SKM-1 treated with dmso at 0.1 percent for 144 hours (cell line): Measurements from ENCODE around the gene ELF3.
A peak's percentile ranks its signal among the peaks of the same experiment; 100 is the strongest.
"Not testable (repeated sequence)": the region's sequence is repeated elsewhere in the genome, so short reads cannot be mapped to it uniquely, and the experiment has no call there.

Experiments
- DNase-seq: peaks from one replicate; lab custom pipeline; 2025; ENCODE audit not compliant: unreplicated experiment; lab: John Stamatoyannopoulos, UW

Gene ELF3

DNA sequence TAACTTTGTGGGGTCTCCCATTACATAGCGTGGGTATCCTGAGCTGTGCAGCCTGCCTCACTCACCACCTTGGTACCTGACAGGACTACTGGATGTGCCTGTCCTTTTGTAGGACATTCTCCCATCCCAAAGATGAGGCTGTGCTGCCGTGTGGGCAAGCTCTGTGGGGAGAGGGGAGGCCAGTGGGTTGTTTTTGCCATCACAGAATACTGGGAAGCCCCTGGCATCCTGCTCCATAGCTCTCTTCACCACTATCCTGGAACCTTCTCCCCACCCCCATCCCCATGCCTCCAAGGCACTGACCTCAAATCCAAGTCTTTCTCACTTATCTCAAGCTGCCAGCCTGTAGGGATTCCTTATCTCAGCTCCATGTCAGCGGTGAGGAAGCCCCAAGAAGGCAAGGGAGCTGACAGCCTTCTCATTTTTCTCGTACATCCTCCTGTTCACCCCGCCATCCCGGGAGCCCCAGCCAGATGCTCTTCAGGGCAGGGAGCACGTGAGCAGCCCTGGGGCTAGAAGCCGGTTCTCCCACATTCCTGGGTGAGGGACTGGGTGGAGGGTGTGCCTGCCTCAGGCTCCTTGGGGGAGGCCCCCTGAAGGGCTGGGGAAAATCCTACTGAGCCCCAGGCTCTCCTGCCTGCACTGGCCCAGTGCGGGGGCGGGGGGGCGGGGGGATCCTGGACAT, 2.4 kb upstream of the ELF3 start:
- DNase-seq = no peak

DNA sequence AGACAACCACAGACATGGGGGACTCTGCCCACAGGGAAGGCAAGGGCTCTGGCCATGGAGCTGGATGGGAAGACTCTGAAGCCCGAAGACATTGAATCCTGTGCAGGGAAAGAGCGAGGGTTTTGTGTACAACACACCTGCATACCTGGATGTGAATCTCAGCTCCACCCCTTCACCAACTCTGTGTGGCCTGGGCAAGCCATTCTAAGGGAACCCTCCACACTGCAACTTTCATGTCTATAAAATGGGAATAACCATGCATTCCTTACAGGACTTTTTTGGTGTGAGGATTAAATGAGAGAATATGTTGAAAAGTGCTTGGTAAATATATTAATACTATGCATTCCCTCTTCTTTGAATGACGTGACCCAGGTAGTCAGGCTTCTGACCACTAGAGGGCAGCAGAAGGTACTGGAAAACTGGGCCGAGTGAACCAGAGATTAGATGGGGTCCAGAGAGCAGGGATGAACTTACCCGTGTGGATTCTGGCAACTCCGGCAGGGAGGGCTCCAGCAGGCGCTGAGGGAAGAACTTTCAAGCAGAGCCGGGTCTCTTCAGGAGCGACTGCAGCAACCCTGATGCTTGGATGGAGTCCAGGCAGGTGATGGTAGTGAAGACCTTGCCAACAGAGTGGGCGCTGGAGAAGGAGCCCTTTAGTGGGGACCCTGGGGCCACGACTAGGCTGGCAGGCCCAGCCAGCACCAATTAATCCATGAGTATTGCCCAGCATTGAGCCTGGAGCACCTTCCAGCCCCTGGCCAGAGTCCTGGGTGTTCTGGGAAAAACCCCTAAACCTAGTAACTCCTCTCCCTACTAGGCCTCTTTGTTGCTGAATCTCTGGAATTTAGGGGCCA, 834 bp upstream of the ELF3 start:
- DNase-seq = peak; percentile 59

DNA sequence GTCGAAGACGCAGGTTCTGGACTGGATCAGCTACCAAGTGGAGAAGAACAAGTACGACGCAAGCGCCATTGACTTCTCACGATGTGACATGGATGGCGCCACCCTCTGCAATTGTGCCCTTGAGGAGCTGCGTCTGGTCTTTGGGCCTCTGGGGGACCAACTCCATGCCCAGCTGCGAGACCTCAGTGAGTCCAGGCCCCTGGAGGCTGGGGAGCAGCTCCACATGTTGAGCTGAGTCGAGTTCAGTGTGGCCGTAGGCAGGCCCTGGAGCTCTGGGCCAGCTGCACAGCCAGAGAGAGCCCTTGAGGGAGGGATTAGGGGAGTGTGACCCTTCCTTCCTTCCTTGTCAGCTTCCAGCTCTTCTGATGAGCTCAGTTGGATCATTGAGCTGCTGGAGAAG, 1.6 kb downstream of the ELF3 start:
- DNase-seq = no peak

DNA sequence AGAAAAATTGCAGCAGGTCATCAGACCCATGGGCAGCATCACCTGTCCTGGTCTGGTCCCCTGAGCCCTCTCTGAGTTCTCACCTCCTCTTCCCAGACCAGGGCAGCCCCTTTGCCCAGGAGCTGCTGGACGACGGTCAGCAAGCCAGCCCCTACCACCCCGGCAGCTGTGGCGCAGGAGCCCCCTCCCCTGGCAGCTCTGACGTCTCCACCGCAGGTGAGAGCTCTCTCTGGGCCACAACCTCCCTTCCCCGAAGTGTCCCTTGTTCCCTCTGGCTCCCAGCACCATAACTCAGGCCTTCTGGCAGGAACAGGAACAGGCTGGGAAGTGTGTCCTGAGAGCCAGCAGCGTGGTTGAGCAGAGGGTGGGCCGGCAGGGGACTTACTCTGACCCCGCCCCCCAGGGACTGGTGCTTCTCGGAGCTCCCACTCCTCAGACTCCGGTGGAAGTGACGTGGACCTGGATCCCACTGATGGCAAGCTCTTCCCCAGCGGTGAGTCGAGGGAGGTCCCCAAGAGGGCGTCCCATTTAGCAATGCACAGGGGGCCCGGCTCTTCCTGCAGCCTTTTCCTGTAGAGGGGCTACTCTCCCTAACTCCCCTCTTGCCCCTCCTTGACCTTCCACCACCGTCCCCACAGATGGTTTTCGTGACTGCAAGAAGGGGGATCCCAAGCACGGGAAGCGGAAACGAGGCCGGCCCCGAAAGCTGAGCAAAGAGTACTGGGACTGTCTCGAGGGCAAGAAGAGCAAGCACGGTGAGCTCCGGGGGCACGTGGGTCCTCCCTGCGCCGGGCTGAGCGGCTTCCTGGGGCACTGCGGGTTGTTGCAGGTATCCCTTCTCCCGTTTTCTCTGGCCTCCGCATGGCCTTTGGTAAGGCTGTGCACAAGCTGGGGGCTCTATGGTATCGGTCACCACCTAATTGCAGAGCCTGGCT, 2.4 kb downstream of the ELF3 start:
- DNase-seq = no peak

DNA sequence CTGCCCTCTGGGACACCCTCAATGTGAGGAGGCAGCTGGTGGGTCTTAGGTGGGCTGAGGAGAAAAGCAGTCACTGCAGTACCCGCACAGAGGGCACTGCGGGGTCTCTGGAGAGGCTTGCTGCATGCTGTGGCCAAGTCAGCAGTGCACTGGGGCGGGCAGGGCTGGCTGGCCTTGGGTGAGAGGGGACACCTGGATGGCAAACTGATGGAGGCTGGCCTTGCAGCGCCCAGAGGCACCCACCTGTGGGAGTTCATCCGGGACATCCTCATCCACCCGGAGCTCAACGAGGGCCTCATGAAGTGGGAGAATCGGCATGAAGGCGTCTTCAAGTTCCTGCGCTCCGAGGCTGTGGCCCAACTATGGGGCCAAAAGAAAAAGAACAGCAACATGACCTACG, 3.2 kb downstream of the ELF3 start:
- no peak for DNase-seq

DNA sequence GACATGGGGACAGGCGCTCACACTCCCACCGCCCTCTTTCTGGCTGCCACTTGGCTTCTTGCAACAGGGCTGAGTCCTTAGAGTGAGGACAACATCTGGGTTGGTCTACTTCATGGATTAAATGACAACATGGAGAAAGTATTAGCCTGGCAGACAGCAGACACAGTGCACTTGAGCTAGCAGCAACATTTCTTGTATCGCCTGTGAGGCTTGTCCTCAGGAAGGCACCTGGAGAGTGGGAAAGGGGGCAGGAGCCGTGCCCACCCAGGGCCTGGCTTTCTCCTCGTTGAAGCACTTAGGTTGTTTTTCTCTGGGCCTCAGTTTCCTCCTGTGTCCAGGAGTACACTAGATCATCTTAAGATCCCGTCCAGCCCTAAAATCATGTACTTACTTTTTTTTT, 3.7 kb downstream of the ELF3 start:
- no peak for DNase-seq

DNA sequence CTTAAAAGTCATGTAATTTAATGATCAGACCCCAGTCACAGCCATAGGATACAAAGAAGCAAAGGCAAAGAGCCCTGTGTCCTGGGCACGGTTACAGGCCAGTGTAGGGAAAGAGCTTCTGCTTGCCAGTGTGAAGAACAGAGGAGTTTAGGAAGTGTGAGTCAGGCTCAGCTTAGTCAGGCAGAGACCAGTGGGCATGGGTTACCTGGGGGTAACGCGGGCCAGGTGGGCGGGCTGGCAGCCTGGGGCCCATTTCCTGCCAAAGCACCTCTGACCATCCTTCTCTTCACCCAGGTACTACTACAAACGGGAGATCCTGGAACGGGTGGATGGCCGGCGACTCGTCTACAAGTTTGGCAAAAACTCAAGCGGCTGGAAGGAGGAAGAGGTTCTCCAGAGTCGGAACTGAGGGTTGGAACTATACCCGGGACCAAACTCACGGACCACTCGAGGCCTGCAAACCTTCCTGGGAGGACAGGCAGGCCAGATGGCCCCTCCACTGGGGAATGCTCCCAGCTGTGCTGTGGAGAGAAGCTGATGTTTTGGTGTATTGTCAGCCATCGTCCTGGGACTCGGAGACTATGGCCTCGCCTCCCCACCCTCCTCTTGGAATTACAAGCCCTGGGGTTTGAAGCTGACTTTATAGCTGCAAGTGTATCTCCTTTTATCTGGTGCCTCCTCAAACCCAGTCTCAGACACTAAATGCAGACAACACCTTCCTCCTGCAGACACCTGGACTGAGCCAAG, 4.7 kb downstream of the ELF3 start:
- no peak for DNase-seq

DNA sequence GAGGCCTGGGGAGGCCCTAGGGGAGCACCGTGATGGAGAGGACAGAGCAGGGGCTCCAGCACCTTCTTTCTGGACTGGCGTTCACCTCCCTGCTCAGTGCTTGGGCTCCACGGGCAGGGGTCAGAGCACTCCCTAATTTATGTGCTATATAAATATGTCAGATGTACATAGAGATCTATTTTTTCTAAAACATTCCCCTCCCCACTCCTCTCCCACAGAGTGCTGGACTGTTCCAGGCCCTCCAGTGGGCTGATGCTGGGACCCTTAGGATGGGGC, 5.2 kb downstream of the ELF3 start:
- no peak for DNase-seq

DNA sequence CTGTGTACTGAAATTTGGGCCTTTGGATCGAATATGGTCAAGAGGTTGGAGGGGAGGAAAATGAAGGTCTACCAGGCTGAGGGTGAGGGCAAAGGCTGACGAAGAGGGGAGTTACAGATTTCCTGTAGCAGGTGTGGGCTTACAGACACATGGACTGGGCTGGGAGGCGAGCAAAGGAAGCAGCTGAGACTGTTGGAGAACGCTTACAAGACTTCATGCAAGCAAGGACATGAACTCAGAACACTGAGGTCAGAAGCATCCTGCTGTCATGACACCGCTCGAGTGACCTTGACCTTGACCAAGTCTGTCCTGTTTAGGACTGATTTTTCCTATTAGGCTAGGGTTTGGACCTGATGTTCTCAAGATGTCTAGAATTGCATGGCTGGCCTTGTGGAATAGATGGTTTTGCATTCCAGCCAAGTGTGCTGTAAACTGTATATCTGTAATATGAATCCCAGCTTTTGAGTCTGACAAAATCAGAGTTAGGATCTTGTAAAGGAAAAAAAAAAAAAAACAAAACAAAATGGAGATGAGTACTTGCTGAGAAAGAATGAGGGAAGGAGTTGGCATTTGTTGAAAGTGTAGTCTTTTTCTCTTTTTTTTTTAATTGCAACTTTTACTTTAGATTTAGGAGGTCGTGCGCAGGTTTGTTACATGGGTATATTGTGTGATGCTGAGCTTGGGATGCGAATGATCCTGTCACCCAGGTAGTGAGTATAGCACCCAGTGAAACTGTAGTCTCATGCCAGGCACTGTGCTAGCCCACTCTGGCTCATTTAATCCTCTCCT, 5.8 kb downstream of the ELF3 start:
- DNase-seq = no peak

DNA sequence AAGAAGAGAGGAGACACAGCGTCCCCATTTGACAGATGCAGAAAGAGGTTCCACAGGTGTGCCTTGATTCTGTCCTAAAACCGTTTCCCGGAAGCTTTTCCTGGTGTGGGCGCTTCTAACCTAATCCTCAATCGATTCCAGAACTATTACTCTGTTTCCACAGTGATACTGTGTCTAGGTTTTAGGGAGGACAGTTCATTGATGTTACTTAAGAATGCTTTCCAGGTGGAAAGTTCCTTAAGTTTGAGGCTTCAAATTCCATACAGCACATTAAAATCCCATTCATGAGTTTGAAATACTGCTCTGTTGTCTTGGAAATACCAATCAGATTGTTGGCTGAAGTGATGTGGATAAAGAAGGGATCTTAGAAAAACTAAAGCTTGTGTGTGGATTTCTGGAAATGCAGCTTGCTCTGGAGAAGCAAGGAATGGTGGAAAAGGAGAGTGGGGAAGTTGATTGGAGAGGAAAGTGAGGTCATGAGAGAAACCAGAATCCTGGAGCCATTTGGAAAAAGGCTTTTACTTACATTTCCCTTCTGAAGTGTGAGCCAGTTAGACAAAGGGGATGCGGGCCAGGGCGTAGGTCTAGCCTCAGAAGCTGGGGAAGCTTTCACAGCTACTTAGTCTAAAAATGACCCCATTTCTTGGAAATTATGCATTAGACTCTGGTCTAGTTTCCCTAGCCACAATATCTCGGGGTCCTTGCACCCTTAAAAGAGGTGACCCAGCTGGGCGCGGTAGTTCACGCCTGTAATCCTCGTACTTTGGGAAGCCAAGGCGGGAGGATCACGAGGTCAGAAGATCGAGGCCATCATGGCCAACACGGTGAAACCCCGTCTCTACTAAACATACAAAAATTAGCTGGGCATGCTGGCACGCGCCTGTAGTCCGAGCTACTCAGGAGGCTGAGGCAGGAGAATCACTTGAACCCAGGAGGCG, 6.7 kb downstream of the ELF3 start:
- DNase-seq = no peak

DNA sequence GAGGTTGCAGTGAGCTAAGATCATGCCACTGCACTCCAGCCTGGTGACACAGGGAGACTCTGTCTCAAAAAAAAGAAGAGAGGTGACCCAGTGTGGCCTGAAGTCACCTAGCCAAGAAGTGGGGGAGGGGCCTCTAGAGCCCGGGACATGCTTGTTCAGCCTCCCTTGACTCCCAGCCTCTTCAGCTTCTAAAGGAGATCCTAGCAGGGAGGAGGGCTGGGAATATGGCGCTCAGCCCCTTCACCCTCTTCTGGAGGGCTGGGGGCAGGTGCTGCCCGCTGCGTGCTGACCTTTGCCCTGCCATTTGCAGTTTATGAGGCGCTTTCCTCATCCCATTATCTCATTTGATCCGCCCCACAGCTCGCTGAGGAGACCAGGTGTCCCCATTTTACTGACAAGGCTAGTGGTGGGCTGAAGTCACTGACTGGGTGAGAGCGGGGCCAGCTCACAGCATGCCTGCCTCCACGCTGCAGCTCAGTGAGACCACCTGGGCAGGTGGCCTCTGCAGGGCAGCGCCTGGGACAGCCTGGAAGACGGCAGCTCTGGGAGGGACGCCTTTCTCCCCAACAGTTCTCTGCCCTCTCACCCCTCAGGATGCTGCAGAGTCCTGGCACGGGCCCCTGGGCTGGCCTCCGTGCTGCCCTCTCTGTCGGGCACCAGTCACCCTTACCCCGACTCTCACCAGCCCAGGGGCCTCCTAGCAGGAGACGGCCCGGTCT, 7.5 kb downstream of the ELF3 start:
- no peak for DNase-seq

DNA sequence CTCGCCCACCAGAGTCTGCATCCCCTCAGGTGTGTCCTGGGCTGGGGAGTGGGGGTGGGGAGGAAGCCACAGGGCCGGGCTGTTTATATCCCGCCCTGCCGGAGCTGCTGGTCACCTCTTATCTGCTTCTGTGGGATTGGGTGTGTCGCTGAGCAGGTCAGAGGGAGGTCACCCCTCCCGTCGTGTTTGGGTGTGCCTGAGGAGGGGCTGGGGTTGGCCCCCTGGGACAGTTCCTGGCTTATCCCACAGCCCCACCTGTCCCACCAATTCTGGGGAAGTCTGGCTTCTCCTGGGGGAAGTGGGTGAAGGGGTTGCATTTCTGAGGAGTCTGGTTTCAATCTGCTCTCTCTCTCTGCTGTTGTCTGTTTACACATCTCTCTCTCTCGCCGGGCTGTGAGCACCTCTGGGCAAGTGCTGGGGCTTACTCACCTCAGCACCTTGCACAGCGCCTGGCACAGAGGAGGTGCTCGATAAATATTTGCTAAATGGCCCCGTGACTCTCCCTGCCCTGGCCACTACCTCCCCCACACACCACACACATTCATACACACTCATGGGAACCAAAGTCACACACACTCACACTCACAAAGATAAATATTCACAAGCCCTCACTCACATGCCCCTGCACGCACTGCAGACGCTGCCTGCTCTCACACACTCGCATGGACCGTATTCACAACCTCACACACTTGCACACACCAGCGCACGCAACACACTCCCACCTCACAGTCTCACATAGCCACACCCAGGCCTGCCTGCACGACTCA, 8.3 kb downstream of the ELF3 start:
- DNase-seq = no peak

DNA sequence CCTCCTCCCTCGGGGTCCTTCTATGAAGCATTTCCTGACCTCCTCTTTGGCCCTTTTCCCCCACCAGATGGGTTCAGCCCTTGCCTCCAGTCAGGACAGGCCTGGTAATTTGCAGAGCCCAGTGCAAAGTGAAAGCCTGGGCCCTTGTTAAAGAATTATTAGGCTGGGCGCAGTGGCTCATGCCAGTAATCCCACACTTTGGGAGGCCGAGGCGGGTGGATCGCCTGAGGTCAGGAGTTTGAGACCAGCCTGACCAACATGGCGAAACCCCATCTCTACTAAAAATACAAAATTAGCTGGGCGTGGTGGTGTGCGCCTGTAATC, 8.8 kb downstream of the ELF3 start:
- DNase-seq = not testable (repeated sequence)

DNA sequence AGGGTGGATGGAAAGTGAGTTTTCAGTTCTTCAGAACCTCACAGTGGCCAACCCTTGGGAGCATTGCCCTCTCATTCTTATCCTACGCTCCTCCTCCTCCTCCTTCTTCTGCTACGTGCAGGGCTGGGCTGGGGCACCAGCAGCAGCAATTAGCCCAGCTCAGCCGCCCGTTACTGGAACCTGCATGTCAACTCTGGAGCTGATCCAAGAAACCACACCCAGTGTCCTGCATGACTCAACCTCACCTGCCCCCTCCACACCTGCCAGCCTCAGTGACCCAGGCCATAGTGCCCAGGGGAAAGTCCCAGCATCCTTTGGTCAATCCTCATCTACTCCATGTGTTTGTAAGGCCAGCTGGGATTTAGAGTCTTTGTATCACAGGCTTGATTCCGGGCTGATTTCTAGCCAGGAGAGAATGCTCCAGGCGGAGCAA, 12.6 kb downstream of the ELF3 start:
- no peak for DNase-seq

DNA sequence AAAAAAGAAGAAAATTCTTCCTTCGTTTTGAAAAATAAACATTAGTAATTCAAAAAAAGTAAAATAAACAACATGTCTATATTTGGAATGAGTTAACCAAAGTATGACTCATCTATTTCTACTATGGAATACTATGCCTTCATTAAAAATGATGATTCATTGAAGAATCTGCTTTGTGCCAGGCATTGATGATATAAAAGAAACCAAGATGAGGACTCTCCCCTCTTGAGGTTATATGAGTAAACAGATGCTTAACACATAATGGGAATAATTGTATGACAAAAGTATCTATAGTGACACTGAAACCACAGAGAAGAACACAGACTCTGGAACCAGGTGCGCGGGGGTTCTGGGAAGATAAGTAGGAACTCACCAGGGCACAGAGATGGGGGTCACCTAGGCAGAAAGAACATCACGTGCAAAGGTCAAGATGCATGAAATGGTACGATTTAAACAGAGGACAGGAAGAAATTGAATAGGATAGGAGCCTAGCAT, 18.8 kb downstream of the ELF3 start:
- no peak for DNase-seq

DNA sequence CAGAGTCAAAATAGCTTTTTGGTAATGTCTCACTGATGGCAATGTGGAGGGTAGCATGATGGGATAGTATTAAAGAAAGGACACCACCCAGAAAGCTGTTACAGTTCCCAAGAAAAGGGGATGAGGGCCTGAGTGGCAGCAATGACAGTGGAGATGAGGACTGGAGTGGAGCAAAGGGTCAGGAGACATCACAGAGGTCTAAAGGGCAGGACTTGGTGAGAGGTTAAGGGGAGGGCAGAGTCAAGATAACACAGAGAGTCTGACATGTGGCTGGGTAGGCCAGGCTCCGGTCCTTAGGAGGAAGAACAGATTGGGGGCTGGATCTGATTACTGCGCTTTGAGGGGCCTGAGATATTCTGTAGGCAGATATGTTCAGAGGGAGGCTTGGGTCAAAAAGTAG, 19.3 kb downstream of the ELF3 start:
- DNase-seq = no peak

DNA sequence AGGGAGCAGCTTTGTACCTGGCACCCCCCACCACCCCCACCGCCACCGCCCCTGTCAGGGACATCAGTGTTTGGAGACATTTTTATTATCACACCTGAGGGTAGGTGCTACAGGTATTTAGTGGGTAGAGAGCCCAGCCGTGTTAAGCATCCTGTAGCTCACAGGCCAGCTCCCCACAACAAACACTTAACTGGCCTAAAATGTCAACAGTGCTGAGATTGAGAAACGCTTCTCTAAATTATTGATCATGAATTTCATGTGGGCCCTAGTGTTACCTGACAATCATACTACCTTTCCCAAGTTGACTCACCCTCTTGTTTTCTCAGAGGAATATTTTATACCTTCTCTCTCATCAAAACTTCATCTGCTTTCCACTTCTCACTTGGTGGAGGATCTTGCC, 21.4 kb downstream of the ELF3 start:
- no peak for DNase-seq
